A549 (cell line): ENCODE data around the gene TEF. TPM values are rescaled to one million over a fixed set of nuclear protein-coding genes. Genes with fewer than 3 reads are reported as not detected.

Source experiments
- ATAC-seq, 2 experiments: fragments of 200-7000 bp in 1 of 2; fragments of >200 bp in 1 of 2; cut with Nextera tagmentation in 1 of 2; cut with Tn5 transposase in 1 of 2; 3 replicates each; pipeline versions ENCODE4 v1.8.0 to v1.9.1; 2018 to 2020; ENCODE audit warnings: mild to moderate bottlenecking in 1 of 2, moderate library complexity in 1 of 2
- CTCF ChIA-PET: fragments of 300-600 bp; sonication (Branson Sonifier 250); formaldehyde crosslinking; extraction: SDS; loops from one replicate; lab custom pipeline; 2021; ENCODE audit warnings: antibody characterized with exemption, inconsistent platforms; lab: Yijun Ruan, JAX
- POLR2A ChIA-PET: fragments of 350-600 bp; formaldehyde crosslinking; extraction: SDS; loops from one replicate; lab custom pipeline; 2021; ENCODE audit warnings: antibody characterized with exemption, inconsistent platforms; lab: Yijun Ruan, JAX
- DNase-seq, 2 experiments: peaks; one replicate each; pipeline versions ENCODE4 v3.0.0 to v3.0.0-alpha.2; 2011 to 2016; ENCODE audit warnings: low read depth in 1 of 2, low spot score in 1 of 2
- FAIRE-seq: peaks from 2 replicates; lab custom pipeline; 2011; peaks lifted over from hg19 to GRCh38; lab: Jason Lieb, UNC
- H3K27ac ChIP-seq, 2 experiments: fragments of >200 bp; sonication (Bioruptor Twin); formaldehyde crosslinking; 3 replicates each; pipeline ENCODE4 v1.5.1; 2016 to 2017
- H3K4me1 ChIP-seq: fragments of >200 bp; sonication (Bioruptor Twin); formaldehyde crosslinking; 3 replicates; pipeline ENCODE4 v1.6.1; 2016
- H3K4me2 ChIP-seq: fragments of >200 bp; sonication (Bioruptor Twin); formaldehyde crosslinking; 3 replicates; pipeline ENCODE4 v1.6.1; 2016
- H3K4me3 ChIP-seq: fragments of >200 bp; sonication (Bioruptor Twin); formaldehyde crosslinking; 3 replicates; pipeline ENCODE4 v1.5.1; 2016
- H3K9me3 ChIP-seq: fragments of >200 bp; sonication (Bioruptor Twin); formaldehyde crosslinking; 3 replicates; pipeline ENCODE4 v1.6.1; 2016
- BHLHE40 ChIP-seq: IDR thresholded peaks from 2 replicates; pipeline ENCODE4 v1.6.1; 2012; ENCODE audit warnings: low read depth, low read length, inconsistent platforms
- CEBPB ChIP-seq, 2 experiments: fragments of >200 bp in 1 of 2; sonication (Bioruptor Twin) in 1 of 2; formaldehyde crosslinking in 1 of 2; IDR thresholded peaks; 2 replicates each; pipeline ENCODE4 v1.6.1; 2012 to 2016
- EHF ChIP-seq: fragments of 250-450 bp; sonication (Bioruptor Pico); IDR thresholded peaks from 2 replicates; pipeline ENCODE4 v1.5.0; 2020; ENCODE audit warnings: mild to moderate bottlenecking
- ELK1 ChIP-seq: fragments of 150-350 bp; IDR thresholded peaks from 2 replicates; pipeline ENCODE4 v1.6.1; 2014; ENCODE audit warnings: low read depth, mild to moderate bottlenecking, low read length
- FOSB ChIP-seq: fragments of 250-450 bp; sonication (Bioruptor Pico); IDR thresholded peaks from 2 replicates; pipeline ENCODE4 v1.5.0; 2020; ENCODE audit warnings: mild to moderate bottlenecking, moderate library complexity
- HEYL ChIP-seq: fragments of 250-450 bp; sonication (Bioruptor Pico); IDR thresholded peaks from 2 replicates; pipeline ENCODE4 v1.8.0; 2021; ENCODE audit warnings: mild to moderate bottlenecking, moderate library complexity
- HOXA7 ChIP-seq: fragments of 250-450 bp; sonication (Bioruptor Pico); IDR thresholded peaks from 2 replicates; pipeline ENCODE4 v1.5.0; 2020; ENCODE audit warnings: mild to moderate bottlenecking, moderate library complexity
- HOXB13 ChIP-seq: fragments of 250-450 bp; sonication (Bioruptor Pico); IDR thresholded peaks from 2 replicates; pipeline ENCODE4 v1.5.0; 2020; ENCODE audit warnings: low read depth, mild to moderate bottlenecking, moderate library complexity
- KDM1A ChIP-seq: fragments of 200-600 bp; sonication (generic); IDR thresholded peaks from 2 replicates; pipeline ENCODE4 v1.6.1; 2016; ENCODE audit warnings: low read depth, mild to moderate bottlenecking
- NPAS2 ChIP-seq: fragments of 250-450 bp; sonication (Bioruptor Pico); IDR thresholded peaks from 2 replicates; pipeline ENCODE4 v1.8.0; 2022; ENCODE audit warnings: mild to moderate bottlenecking, moderate library complexity, borderline replicate concordance
- NR3C1 ChIP-seq: fragments of >200 bp; sonication (Bioruptor Twin); formaldehyde crosslinking; IDR thresholded peaks from 3 replicates; pipeline ENCODE4 v1.6.1; 2017
- RAD21 ChIP-seq, 2 experiments: fragments of >200 bp in 1 of 2; sonication (Bioruptor Twin) in 1 of 2; formaldehyde crosslinking in 1 of 2; IDR thresholded peaks in 1 of 2; conservative IDR thresholded peaks in 1 of 2; 2 replicates in 1 of 2; 3 replicates in 1 of 2; pipeline ENCODE4 v1.6.1; 2012 to 2018; ENCODE audit warnings: inconsistent platforms in 1 of 2
- REST ChIP-seq: fragments of 200-600 bp; sonication (generic); IDR thresholded peaks from 2 replicates; pipeline ENCODE4 v1.6.1; 2016; ENCODE audit warnings: antibody characterized with exemption, mild to moderate bottlenecking, moderate library complexity
- SMC3 ChIP-seq: fragments of >200 bp; sonication (Bioruptor Twin); formaldehyde crosslinking; IDR thresholded peaks from 3 replicates; pipeline ENCODE4 v1.6.1; 2018; ENCODE audit warnings: inconsistent platforms
- SREBF2 ChIP-seq: fragments of 450-650 bp; IDR thresholded peaks from 2 replicates; pipeline ENCODE4 v1.6.1; 2014; ENCODE audit warnings: mild to moderate bottlenecking, moderate library complexity
- ZFP36 ChIP-seq: fragments of 450-650 bp; IDR thresholded peaks from 2 replicates; pipeline ENCODE4 v1.6.1; 2014; ENCODE audit warnings: borderline replicate concordance; ENCODE audit not compliant: partially characterized antibody
- WGBS: methylation state at CpG from one replicate; pipeline ENCODE4 v1.1.6; 2017; ENCODE audit errors: missing lambda C conversion rate; 5-methylcytosine and 5-hydroxymethylcytosine counted together
- polyA plus RNA-seq, 4 experiments: library from polyadenylated mRNA; depleted of rRNA in 3 of 4; stranded (reverse); fragments of >200 nt; fragmentation: RNase III in 1 of 4; extraction: RNeasy Plus Mini Kit Qiagen cat#74134 plus additional on column Dnase treatment in 1 of 4; gene quantifications; 2 replicates in 3 of 4; 3 replicates in 1 of 4; pipeline ENCODE4 v1.2.3, GENCODE V29; 2011 to 2017
- TF ChIP-seq, protein P1 (sequence below): IDR thresholded peaks from 2 replicates; pipeline ENCODE4 v1.6.1; 2012
- TF ChIP-seq, protein P2 (sequence below): IDR thresholded peaks from 2 replicates; pipeline ENCODE4 v1.6.1; 2012; ENCODE audit warnings: low read depth, borderline replicate concordance

The TEF gene
- polyA plus RNA-seq, 2 of the 4 experiments (the other 2 are of a cell fraction): 1.4 to 2.8 TPM

GRCh38 chr22:41369424-41369745 is 12.4 kb upstream of the TEF start (continued):
- TF ChIP-seq REST (no peak), HOXB13 (CRISPR knock-in tag) (no peak)
- TF ChIP-seq, protein P1, sequence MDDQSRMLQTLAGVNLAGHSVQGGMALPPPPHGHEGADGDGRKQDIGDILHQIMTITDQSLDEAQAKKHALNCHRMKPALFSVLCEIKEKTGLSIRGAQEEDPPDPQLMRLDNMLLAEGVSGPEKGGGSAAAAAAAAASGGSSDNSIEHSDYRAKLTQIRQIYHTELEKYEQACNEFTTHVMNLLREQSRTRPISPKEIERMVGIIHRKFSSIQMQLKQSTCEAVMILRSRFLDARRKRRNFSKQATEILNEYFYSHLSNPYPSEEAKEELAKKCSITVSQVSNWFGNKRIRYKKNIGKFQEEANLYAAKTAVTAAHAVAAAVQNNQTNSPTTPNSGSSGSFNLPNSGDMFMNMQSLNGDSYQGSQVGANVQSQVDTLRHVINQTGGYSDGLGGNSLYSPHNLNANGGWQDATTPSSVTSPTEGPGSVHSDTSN: no peak
- TF ChIP-seq, all 56 proteins: peak for 0

DNA sequence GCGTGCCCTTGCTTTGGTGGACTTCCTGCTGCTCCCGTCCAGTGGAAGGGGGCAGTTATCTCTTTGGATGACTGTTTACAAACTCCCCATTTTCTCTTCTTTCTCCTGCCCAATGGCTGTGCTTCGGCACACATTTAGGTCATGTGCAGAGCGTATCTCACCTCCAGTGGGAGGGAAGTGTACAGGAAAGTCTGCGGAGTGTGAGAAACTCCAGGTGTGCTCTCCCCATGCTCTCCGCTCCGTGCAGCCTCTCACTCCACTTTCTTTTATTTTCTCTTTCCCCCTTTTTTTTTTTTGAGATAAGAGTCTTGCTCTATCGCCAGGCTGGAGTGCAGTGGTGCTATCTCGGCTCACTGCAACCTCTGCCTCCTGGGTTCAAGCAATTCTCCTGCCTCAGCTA is 11.9 kb upstream of the TEF start:
- POLR2A ChIA-PET: no interaction called here
- TF ChIP-seq ZFP36: no peak
- TF ChIP-seq EHF: no peak
- 77% methylated on average over 9 of the region's 9 CpGs for WGBS
- H3K4me3 ChIP-seq: no peak overlapping the region
- H3K27ac ChIP-seq: no peak overlapping the region
- H3K9me3 ChIP-seq: no peaks in the 10 kb centered on the region
- H3K4me1 ChIP-seq: peaks cover 8% of the 10 kb centered on the region; the same call in 2 of the 3 replicates
- ATAC-seq: no peak
- CTCF ChIA-PET: interaction anchor here (1.4 kb wide), 1 partner anchor 9 kb away, joined by 3 read pairs; no protein-coding TSS in a partner anchor
- no peak overlapping the region for H3K4me2 ChIP-seq
- DNase-seq: no peak
- FAIRE-seq: no peak

- TF ChIP-seq ELK1 (no peak), FOSB (CRISPR knock-in tag) (no peak), HOXA7 (no peak), HEYL (no peak), NR3C1 (no peak), SMC3 (no peak), NPAS2 (CRISPR knock-in tag) (no peak), SREBF2 (no peak), RAD21 (conservative IDR thresholded peaks at IDR 0.05 in 1 of 2, IDR thresholded peaks at IDR 0.05 in 1 of 2) (no peak), CEBPB (IDR thresholded peaks at IDR 0.05) (no peak)
- ATAC-seq: no peak
- no peaks in the 10 kb centered on the region for H3K9me3 ChIP-seq
- no peak for FAIRE-seq
- no peak overlapping the region for H3K27ac ChIP-seq
- H3K4me2 ChIP-seq: no peak overlapping the region
- 48% methylated on average over 6 of the region's 6 CpGs for WGBS
- H3K4me3 ChIP-seq: no peak overlapping the region
- H3K4me1 ChIP-seq: peaks cover 13% of the 10 kb centered on the region; the same call in 2 of the 3 replicates
- no peak for DNase-seq
- ChIA-PET CTCF (interaction anchor here (0.6 to 2.2 kb wide), 7 partner anchors 12 to 452 kb away, joined by 3 to 7 read pairs (median 4); no protein-coding TSS in a partner anchor), POLR2A (interaction anchor here (0.7 kb wide), 1 partner anchor 69 kb away, joined by 7 read pairs; the partner anchor contains the start of gene TOB2)
These were observed 3.9 kb upstream of the TEF start for GRCh38 chr22:41377846-41378245.

DNA sequence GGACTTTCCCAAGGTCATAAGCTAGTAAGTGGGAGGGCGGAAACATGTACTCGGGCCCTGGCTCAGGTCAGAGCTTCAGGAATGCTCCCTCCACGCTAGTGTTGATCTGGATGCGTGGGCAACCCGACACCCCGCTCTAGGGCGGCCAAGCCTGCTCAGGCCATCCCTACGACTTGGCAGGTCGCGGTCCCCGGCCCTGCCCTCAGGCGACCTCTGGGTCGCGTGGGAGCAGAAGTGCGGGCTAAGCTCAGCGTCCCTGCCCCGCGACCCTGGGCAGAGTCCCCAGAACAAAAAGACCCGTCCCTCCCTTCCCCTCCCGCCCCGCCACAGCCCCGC is 781 bp upstream of the TEF start:
- CTCF ChIA-PET: interaction anchor here (0.6 to 1.1 kb wide), 2 partner anchors 20 to 137 kb away, joined by 4 read pairs; no protein-coding TSS in a partner anchor
- Histone ChIP-seq H3K9me3 (no peaks in the 10 kb centered on the region), H3K4me3 (peak overlapping the region; percentile 99), H3K4me2 (peak overlapping the region; percentile 95), H3K4me1 (peaks cover 13% of the 10 kb centered on the region; the same call in 2 of the 3 replicates), H3K27ac (peak overlapping the region; percentile 96 to 98)
- 0% methylated on average over 6 of the region's 22 CpGs for WGBS
- peak; percentile 45 for TF ChIP-seq BHLHE40
- TF ChIP-seq, protein P2, sequence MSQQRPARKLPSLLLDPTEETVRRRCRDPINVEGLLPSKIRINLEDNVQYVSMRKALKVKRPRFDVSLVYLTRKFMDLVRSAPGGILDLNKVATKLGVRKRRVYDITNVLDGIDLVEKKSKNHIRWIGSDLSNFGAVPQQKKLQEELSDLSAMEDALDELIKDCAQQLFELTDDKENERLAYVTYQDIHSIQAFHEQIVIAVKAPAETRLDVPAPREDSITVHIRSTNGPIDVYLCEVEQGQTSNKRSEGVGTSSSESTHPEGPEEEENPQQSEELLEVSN: 0 out of 2 replicates have a peak, but pooled peaks have one; percentile 49
- no peak for TF ChIP-seq KDM1A
- no peak for FAIRE-seq
- DNase-seq: peak; percentile 37 to 48
- peak; percentile 55 to 59 for ATAC-seq
- POLR2A ChIA-PET: interaction anchor here (0.5 to 2.6 kb wide), 9 partner anchors 14 to 183 kb away, joined by 3 to 27 read pairs (median 6); partner anchors contain the start of genes TOB2 and ZC3H7B
